HT-29 (cell line): ENCODE measurements around the gene ARHGAP10. TPM values are rescaled to one million over a fixed set of nuclear protein-coding genes. Genes with fewer than 3 reads are reported as not detected.

ENCODE experiments used
- DNase-seq: peaks from one replicate; pipeline ENCODE4 v3.0.0-alpha.2; 2015; ENCODE audit warnings: low spot score
- total RNA-seq: library from RNA; depleted of rRNA; stranded (reverse); fragments of >200 nt; shearing (Covaris generic); gene quantifications from 2 replicates; pipeline ENCODE4 v1.2.3, GENCODE V29; 2014; rRNA removed

ARHGAP10 gene
- total RNA-seq = 4.3 and 9.3 TPM in 2 replicates

GRCh38 chr4:147731580-147732517 is at the start of gene ARHGAP10:
ARHGAP10 (plus strand) TSS chr4:147732088; CDS start chr4:147732302, 214 bp downstream.
- peak; percentile 54 for DNase-seq

GRCh38 chr4:147682755-147683154 is 49.1 kb upstream of the ARHGAP10 start:
- peak; percentile 2 for DNase-seq

GRCh38 chr4:147683188-147683591 is 48.7 kb upstream of the ARHGAP10 start:
- DNase-seq = peak; percentile 17

- DNase-seq = peak; percentile 83
Observed at GRCh38 chr4:147683717-147684700, 47.9 kb upstream of the ARHGAP10 start, which contains the start of gene PRMT9. PRMT9 (minus strand) TSS chr4:147684163; CDS start chr4:147683987, 176 bp downstream.

GRCh38 chr4:147689067-147689466 is 42.8 kb upstream of the ARHGAP10 start:
- DNase-seq = no peak

- DNase-seq = no peak
Observed at GRCh38 chr4:147691820-147692219, 40.1 kb upstream of the ARHGAP10 start.

- peak; percentile 20 for DNase-seq
Observed at GRCh38 chr4:147693218-147693617, 38.7 kb upstream of the ARHGAP10 start.

GRCh38 chr4:147696866-147697265 is 35.0 kb upstream of the ARHGAP10 start:
- DNase-seq = no peak

GRCh38 chr4:147704846-147705245 is 27.0 kb upstream of the ARHGAP10 start:
- no peak for DNase-seq

GRCh38 chr4:147707892-147708672 is 23.8 kb upstream of the ARHGAP10 start:
- DNase-seq = peak; percentile 83

GRCh38 chr4:147709999-147710398 is 21.9 kb upstream of the ARHGAP10 start:
- DNase-seq = no peak

- no peak for DNase-seq
Observed at GRCh38 chr4:147714575-147715401, 17.1 kb upstream of the ARHGAP10 start.

- no peak for DNase-seq
Observed at GRCh38 chr4:147717878-147718277, 14.0 kb upstream of the ARHGAP10 start.

GRCh38 chr4:147723326-147723725 is 8.6 kb upstream of the ARHGAP10 start:
- DNase-seq = no peak

GRCh38 chr4:147724468-147725201 is 7.3 kb upstream of the ARHGAP10 start:
- DNase-seq = no peak

- DNase-seq = no peak
Observed at GRCh38 chr4:147725673-147726072, 6.2 kb upstream of the ARHGAP10 start.

GRCh38 chr4:147727476-147728028 is 4.3 kb upstream of the ARHGAP10 start:
- DNase-seq = no peak

- DNase-seq = no peak
Observed at GRCh38 chr4:147730333-147730732, 1.6 kb upstream of the ARHGAP10 start.
